Measurements from ENCODE around the gene SLC19A1.

DNA sequence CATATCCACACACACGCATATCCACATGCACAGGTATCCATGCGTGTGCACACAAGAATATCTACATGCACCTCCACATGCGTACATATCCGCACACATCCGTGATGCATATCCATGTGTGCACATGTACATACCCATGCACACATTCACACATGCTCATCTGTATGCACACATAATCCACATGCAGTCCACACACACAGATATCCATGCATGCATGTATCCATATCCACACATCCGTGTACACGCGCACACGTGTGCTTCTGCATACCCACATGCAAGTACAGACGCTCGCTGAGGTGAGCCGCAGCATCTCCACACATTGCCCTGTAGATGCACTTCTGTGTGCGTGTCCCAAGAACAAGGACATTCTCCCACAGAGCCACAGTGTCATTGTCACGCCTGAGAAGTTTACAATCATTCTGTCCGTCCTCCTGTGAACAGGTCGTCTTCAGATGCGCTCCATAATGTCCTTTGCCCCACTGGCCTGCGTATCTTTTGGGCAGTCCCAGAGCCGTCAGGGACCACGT is 93.9 kb downstream of the SLC19A1 start:
- TF ChIP-seq, protein P1, sequence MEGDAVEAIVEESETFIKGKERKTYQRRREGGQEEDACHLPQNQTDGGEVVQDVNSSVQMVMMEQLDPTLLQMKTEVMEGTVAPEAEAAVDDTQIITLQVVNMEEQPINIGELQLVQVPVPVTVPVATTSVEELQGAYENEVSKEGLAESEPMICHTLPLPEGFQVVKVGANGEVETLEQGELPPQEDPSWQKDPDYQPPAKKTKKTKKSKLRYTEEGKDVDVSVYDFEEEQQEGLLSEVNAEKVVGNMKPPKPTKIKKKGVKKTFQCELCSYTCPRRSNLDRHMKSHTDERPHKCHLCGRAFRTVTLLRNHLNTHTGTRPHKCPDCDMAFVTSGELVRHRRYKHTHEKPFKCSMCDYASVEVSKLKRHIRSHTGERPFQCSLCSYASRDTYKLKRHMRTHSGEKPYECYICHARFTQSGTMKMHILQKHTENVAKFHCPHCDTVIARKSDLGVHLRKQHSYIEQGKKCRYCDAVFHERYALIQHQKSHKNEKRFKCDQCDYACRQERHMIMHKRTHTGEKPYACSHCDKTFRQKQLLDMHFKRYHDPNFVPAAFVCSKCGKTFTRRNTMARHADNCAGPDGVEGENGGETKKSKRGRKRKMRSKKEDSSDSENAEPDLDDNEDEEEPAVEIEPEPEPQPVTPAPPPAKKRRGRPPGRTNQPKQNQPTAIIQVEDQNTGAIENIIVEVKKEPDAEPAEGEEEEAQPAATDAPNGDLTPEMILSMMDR (IDR thresholded peaks at IDR 0.05; ENCODE audit: borderline replicate concordance, extremely low read depth, low read length, poor library complexity, severe bottlenecking): no peak
- no peak for TF ChIP-seq EZH2 (IDR thresholded peaks at IDR 0.05; ENCODE audit: borderline replicate concordance, low read depth, low read length, severe bottlenecking)
